GM21717 (cell line): Measurements from ENCODE around the gene ALDH9A1.
"Not testable (repeated sequence)": the region's sequence is repeated elsewhere in the genome, so short reads cannot be mapped to it uniquely, and the experiment has no call there.

Source experiments
- ATAC-seq: cut with Tn5 transposase; IDR thresholded peaks from one replicate; pipeline ENCODE4 v1.9.1; 2021; ENCODE audit warnings: mild to moderate bottlenecking, moderate library complexity; ENCODE audit not compliant: unreplicated experiment

The ALDH9A1 gene

GRCh38 chr1:165647970-165648369, 50.4 kb downstream of the ALDH9A1 start:
- ATAC-seq = no peak

GRCh38 chr1:165647517-165647916, 50.8 kb downstream of the ALDH9A1 start:
- ATAC-seq = no peak

- no peak for ATAC-seq
Observed at GRCh38 chr1:165645654-165646366, 52.6 kb downstream of the ALDH9A1 start.

GRCh38 chr1:165644064-165644735, 54.2 kb downstream of the ALDH9A1 start:
- no peak for ATAC-seq

GRCh38 chr1:165641231-165641987, 57.0 kb downstream of the ALDH9A1 start:
- ATAC-seq = no peak

- ATAC-seq = no peak
Observed at GRCh38 chr1:165639821-165640623, 58.3 kb downstream of the ALDH9A1 start.

- ATAC-seq = not testable (repeated sequence)
Observed at GRCh38 chr1:165638211-165638610, 60.2 kb downstream of the ALDH9A1 start.

- ATAC-seq = no peak
Observed at GRCh38 chr1:165637427-165637826, 60.9 kb downstream of the ALDH9A1 start.

GRCh38 chr1:165635823-165636222, 62.5 kb downstream of the ALDH9A1 start:
- ATAC-seq = no peak

GRCh38 chr1:165635329-165635728, 63.0 kb downstream of the ALDH9A1 start:
- no peak for ATAC-seq

- no peak for ATAC-seq
Observed at GRCh38 chr1:165634154-165634921, 64.0 kb downstream of the ALDH9A1 start.

- ATAC-seq = no peak
Observed at GRCh38 chr1:165633614-165634013, 64.7 kb downstream of the ALDH9A1 start.

GRCh38 chr1:165632491-165632890, 65.9 kb downstream of the ALDH9A1 start:
- no peak for ATAC-seq

- no peak for ATAC-seq
Observed at GRCh38 chr1:165632152-165632469, 66.3 kb downstream of the ALDH9A1 start.

- peak; percentile 34 for ATAC-seq
Observed at GRCh38 chr1:165631342-165632151, 66.8 kb downstream of the ALDH9A1 start.

- peak; percentile 84 for ATAC-seq
Observed at GRCh38 chr1:165630629-165631341, 67.6 kb downstream of the ALDH9A1 start, which contains the start of gene MGST3. TSS of gene MGST3 (plus strand) at chr1:165631234. CDS start at chr1:165649848, 18,614 bp downstream.

- peak; percentile 2 for ATAC-seq
Observed at GRCh38 chr1:165629848-165630628, 68.3 kb downstream of the ALDH9A1 start.

GRCh38 chr1:165629151-165629550, 69.2 kb downstream of the ALDH9A1 start:
- ATAC-seq = no peak
